CD4-positive, alpha-beta T cell treated with Interleukin-2 at 100 ng/mL for 4 hours (primary cell): ENCODE data around the gene FAM47B.

Source experiments
- DNase-seq: peaks from one replicate; pipeline ENCODE4 v3.0.0-alpha.2; 2020; ENCODE audit warnings: low spot score

Gene FAM47B

DNA sequence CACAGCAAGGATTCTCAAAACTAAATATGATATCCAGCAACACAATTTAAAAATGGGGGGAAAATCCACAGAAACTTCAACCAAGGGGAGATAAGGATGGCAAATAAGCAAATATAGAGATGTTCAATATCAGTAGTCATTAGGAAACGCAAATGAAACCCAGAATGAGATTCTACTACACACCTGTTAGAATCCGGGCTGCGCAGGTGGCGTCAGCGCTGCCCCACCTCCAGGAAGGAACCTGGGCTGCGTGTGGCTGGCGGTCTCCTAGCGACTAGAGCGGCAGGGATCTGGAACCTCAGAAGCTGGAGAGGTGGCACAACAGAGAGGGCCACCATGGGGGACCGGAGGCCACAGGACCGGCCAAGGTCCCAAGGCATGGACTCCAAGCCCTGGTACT is at the start of gene FAM47B:
TSS of gene FAM47B (plus strand) at position 301 of the 400 bp plus-strand sequence. CDS start at position 337, 36 bp downstream.
- DNase-seq: no peak

DNA sequence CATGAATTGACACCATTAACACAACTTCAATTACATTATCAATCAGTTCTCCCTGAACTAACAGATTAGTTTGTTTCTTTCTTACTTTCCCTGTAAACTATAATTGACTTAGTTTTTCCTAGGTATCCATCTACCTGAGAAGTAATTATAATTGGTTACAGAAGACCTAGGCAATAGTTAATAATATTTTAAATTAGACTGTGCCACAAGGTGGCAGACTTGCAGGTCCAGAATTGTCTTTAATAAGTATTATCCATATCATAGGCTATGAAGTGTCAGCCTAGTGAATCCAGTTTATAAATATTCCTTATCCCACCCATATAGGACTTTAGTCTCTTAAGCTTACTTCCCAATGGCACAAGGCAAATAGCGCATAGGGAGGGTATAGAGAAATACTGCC is 48.9 kb upstream of the FAM47B start:
- DNase-seq: no peak

DNA sequence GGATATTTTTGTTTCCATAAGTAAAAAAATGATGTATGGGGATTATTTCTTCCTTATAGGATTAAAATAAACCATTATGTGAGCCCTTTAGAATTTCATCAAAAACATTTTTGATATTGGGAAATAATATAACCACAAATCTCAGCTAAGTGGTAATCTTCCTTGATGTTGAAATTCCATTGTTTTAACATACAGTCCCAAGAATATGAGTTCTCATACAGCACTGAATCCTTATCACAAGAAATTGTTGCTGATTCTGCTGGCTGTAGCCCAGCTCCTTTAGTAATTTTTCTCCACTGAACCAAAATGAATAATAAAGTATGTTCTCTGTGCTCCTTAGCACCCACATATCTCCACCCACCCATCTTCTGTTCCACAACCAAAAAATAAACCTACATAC is 41.9 kb upstream of the FAM47B start:
- DNase-seq: no peak

DNA sequence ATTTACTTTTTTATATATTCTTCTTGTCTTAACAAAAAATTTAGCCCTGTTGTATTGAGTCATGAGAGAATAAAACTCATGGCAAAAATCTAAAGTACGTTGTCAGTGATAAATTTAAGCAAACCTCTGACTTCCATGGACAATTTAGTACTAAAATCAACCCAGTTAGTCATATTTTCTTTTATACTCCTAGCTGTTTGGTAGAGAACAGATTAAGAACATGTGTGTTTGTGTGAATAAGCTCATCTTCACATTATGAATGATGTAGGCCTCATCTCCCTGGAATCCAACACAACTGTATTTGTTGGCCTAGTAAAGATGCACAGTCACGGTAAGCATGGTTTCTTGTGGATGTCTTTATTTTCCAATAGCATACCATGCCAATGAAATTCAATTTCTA is 40.8 kb upstream of the FAM47B start:
- DNase-seq: no peak

DNA sequence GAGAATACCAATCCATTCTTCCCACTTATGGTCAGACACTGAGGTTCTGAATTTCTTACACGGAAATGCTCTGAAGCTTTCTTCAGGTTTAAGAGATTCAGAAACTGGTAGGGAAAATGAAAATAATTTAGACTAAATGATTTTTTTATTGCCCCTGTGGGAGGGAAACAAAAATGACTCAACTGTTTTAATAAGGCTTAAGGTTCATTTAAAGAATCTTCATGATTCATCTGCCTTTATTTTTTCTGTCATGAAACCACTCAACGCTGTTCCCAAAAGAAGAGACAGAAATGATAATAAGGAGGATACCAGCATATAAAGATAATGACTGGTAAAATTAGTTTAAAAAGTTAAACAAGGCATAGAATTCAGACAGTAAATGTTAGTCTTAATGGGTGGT is 39.3 kb upstream of the FAM47B start:
- DNase-seq: no peak

DNA sequence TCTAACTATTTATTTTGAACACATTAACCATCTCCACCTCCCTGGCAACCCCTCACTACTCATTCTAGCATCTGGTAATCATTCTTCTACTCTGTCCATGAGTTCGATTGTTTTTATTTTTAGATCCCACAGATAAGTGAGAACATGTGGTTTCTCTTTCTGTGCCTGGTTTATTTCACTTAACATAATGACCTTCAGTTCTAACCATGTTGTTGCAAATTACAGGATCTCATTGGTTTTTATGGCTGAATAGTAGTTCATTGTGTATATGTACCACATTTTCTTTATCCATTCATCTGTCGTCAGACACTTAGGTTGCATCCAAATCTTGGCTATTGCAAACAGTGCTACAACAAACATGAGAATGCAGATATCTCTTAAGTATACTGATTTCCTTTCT is 33.4 kb upstream of the FAM47B start:
- DNase-seq: no peak

DNA sequence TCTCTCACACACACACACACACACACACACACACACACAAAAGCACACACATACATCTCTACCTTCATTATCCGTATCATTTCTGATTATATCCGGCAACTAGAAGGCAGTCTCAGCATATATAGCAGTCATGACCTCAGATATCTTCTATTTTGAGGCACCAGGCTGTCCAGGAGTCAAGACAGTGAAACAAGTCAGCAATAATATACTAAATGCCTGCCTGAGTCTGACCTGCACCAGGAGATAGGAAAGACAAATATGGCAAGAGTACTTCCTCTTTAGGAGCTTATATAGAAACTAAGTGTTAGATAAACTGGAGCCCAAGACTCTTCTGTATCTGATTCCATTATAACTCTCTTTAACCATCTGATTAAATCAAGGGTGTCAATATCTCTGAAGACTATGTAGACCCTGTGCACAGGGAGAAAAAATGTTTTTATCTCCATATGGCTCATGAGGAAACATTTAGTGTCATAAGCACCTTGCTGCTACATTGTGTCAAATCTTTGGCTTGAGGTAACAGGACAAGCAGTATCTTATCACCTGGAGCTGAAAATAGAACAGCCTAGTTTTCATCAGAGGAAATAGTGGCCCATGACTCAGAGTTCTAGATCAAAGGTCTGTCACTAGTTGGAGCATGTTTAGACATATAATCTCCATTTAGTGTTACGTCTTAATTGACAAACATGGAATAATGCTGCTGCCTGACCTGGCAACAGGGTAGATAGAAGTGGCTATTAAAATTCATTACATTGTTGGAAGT is 27.0 kb upstream of the FAM47B start:
- DNase-seq: no peak

DNA sequence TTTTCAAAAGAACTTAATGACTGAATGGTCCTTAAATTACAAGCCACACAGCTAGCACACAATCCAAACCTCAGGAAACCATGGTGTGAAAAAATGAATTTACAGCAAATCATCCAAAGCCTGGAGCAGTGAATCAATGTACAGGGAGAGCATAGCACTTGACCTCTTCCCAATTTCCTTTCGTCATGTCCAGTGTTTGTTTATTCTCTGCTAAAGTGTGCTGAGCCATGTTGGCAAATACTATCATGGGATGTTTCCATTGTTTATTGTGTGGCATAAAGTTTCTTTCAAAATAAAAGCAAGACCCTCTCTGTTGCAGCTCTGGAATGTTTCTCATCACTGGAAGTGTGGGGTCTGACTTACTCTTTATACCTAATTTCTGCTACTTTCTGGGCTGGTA is 25.4 kb upstream of the FAM47B start:
- DNase-seq: no peak

DNA sequence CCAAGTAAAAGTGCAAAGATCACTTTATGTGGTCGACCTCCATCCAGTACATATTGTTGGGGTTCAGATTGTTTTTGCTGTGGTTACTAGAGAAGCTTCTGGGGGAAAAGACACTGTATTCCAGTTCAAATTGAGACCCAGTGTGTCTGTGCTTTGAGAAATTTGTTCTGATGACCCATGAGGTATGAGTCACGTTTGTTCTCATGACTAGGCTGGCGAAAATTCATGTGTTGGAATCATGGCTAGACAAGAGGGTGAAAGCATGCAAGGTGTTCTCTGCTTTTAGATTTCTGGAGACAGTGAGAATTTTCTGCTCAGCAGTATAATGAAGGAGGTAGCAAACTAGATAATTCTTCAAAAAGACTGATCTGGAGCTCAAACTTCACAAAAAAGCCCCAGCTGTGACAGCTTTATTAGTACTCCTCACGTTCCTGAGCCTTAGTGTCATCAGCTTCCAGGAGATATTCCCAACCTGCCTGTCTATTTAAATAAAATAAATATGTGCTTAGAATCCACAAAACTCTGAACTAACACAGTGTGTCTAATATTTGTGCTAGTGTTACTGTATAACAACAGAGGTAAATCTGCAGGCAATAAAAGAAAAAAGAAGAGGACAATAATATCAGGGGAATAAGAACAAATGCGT is 24.4 kb upstream of the FAM47B start:
- DNase-seq: no peak

DNA sequence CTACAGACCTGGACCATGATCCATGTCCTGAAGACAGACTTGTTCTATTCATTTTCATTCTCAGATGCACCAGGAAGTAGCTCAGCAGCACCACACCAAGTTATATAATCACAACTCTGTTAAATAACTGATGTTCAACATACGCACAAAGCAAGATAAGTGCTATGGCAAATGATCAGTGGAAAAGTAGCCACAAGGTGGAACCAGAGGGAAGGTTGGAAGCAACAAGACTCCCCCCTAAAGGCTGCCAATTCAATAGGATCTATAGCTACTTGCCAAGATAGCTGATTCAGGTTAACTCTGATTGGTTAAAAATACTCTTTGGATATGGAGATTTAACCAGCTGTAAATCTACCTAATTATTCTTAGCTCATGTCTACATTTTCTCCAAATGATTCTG is 23.7 kb upstream of the FAM47B start:
- DNase-seq: no peak

DNA sequence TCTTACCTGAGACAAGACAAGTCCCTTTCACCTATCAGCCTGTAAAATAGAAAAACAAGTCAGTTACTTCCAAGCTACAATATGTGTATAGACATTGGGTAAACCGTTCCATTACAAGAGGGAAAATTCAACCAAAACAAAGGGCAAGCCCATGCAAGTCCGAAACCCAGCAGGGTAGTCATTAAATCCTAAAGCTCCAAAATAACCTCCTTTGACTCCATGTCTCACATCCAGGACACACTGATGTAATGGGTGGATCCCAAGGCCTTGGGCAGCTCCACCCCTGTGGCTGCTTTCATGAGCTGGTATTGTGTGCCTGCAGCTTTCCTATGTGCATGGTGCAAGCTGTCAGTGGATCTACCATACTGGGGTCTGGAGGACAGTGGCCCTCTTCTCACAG is 14.7 kb upstream of the FAM47B start:
- no peak for DNase-seq

DNA sequence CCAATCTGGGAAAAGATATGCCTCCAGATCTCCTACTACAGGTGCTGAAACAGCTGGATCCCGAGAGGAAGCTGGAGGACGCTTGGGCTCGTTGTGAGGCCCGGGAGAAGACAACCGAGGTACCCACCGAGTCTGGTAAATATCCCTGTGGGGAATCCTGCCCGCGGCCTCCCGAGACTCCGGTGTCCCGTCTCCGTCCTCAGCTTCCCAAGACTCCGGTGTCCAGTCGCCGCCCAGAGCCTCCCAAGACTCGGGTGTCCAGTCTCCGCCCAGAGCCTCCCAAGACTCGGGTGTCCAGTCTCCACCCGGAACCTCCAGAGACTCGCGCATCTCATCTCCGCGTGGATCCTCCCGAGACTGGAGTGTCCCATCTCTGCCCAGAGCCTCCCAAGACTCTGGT is 639 bp downstream of the FAM47B start:
- DNase-seq: no peak

DNA sequence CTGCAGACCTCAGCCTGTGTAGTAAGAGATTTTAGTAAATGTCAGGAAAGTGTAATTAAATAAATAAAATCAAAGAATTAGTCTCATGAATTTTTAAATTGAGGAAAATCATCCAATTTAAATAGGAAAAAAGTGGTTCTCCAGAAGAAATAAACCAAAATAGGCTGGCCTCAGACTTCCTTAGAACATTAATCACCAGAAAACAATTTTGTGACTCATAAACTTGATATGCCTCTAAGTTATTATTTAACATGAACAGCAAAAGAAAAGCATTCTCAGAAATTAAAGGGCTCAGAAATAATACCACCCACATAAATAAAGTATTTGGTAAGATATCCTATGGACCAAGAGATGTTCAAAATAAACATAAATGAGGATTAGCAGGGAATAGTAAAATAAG is 14.3 kb downstream of the FAM47B start:
- no peak for DNase-seq

DNA sequence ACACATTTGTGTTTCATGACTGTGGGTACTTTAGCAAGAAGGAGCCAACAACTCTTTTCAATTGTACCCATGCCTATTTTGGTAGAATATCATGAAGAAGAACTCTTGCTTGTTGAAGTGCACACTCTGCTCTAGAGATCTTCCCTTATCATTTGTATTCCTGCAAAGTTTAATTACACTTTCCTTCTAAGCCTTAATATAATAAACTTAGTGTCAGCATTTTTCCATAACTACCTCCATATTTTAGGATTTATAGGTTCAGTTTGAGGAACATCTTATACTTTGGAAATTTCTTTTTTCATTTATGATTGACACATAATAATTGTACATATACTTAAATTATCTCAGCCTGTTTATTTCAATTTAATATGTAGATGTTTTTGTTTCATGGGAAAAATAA is 19.1 kb downstream of the FAM47B start:
- DNase-seq: no peak

DNA sequence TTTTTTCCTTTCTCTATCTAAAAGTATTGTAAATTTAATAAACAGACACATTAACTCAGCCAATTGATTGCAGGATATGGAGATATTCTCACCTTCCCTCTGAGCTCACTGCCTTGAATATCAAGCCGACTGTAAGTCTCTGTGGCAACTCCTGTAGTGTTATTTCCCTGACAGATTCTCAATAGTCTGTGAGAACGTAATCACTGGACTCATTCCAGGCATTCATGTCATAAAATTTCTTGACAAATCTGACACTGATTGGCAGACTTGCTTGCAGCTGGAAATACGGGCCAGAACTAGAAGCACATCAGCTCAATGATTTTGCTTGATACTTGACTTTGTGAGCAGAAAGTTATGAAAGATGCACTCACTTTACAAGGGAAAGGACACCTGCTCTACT is 29.6 kb downstream of the FAM47B start:
- DNase-seq: no peak

DNA sequence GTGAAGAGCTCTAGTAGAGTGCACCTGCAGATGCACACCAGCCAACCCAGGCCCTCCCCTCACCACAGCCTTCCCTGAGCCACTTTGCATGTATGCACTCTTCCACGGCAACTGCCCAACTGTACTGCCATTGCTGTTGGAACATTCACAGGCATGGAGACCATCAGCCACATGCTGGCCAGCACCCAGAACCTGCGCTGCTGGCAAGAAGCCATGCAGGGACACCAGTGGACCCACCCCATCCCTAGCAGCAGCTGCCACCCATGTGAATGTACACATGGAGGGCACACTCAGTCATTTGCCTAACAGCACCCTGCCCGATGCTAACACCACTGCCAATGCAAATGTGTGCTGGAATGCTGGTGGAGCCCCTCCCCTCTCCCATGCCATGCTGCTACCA is 35.6 kb downstream of the FAM47B start:
- DNase-seq: no peak

DNA sequence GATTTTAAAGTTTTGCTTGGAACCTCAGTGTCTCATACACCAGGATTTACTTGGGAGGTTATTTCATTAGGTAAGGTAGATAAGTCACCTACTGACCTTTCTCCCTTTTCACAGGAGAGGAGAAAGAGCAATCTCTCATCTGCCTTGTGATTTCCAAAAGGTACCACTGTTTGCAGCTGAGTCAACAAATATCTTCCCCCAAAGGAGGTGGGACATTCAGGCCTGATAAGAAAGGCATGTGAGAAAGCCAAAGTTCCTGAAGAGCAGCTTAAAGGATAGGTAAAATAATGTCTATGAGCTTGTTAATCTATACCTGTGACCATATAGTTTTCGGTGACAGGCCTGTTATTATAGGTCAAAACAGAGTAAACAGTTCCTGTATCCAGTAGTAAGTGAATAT is 45.0 kb downstream of the FAM47B start:
- DNase-seq: no peak
